CD4-positive, alpha-beta T cell (primary cell): ENCODE measurements around the gene SLC49A4. TPM values are rescaled to one million over a fixed set of nuclear protein-coding genes. Genes with fewer than 3 reads are reported as not detected.

ENCODE experiments used
- ATAC-seq: fragments of 200-7000 bp; cut with Tn5 transposase; one replicate; pipeline ENCODE4 v1.10.0; 2022; ENCODE audit warnings: mild to moderate bottlenecking; ENCODE audit not compliant: poor library complexity
- CTCF ChIA-PET: fragments of 350-600 bp; sonication (Branson Sonifier 250); formaldehyde crosslinking; loops from one replicate; lab custom pipeline; 2021; ENCODE audit warnings: antibody characterized with exemption, inconsistent platforms; lab: Charles Lee
- POLR2A ChIA-PET: fragments of 350-600 bp; sonication (Branson Sonifier 250); formaldehyde crosslinking; loops from one replicate; lab custom pipeline; 2021; ENCODE audit warnings: antibody characterized with exemption, inconsistent platforms; lab: Charles Lee
- DNase-seq, 14 experiments: peaks; one replicate each; pipeline ENCODE4 v3.0.0-alpha.2; 2013 to 2020; ENCODE audit warnings: mixed read lengths in 2 of 14
- H3K27ac ChIP-seq, 2 donors: one replicate each; pipeline versions ENCODE4 v1.5.1 to v1.7.0; 2013; ENCODE audit warnings: low read length in 2 of 2, low read depth in 1 of 2, mild to moderate bottlenecking in 1 of 2
- H3K27me3 ChIP-seq, 2 experiments: 1 replicate in 1 of 2; 2 replicates in 1 of 2; pipeline versions ENCODE4 v1.6.1 to v1.7.0; 2013; ENCODE audit warnings: low read length in 2 of 2, control low read depth in 1 of 2, mild to moderate bottlenecking in 1 of 2, moderate library complexity in 1 of 2; ENCODE audit not compliant: insufficient read depth in 2 of 2, control insufficient read depth in 1 of 2
- H3K36me3 ChIP-seq: one replicate; pipeline ENCODE4 v1.6.1; 2013; ENCODE audit warnings: low read length, control low read depth; ENCODE audit not compliant: insufficient read depth
- H3K4me1 ChIP-seq: one replicate; pipeline ENCODE4 v1.6.1; 2013; ENCODE audit warnings: low read length, control low read depth; ENCODE audit not compliant: insufficient read depth
- H3K4me3 ChIP-seq: one replicate; pipeline ENCODE4 v1.5.1; 2013; ENCODE audit warnings: mild to moderate bottlenecking, low read length, moderate library complexity
- H3K9me3 ChIP-seq, 2 experiments: 1 replicate in 1 of 2; 2 replicates in 1 of 2; pipeline versions ENCODE4 v1.6.1 to v1.7.0; 2013; ENCODE audit warnings: low read length in 2 of 2, mild to moderate bottlenecking in 2 of 2, control low read depth in 1 of 2, moderate library complexity in 1 of 2; ENCODE audit not compliant: control insufficient read depth in 1 of 2, insufficient read depth in 1 of 2
- H3K27ac Mint-ChIP-seq: one replicate; pipeline ENCODE4 v1.8.0; 2020; ENCODE audit warnings: mixed read lengths
- H3K27me3 Mint-ChIP-seq: one replicate; pipeline ENCODE4 v1.8.0; 2021; ENCODE audit warnings: mixed read lengths
- H3K36me3 Mint-ChIP-seq: one replicate; pipeline ENCODE4 v1.8.0; 2021; ENCODE audit warnings: low read depth, mixed read lengths
- H3K4me1 Mint-ChIP-seq: one replicate; pipeline ENCODE4 v1.8.0; 2021; ENCODE audit warnings: low read depth, mixed read lengths
- H3K4me3 Mint-ChIP-seq: one replicate; pipeline ENCODE4 v1.8.0; 2020; ENCODE audit warnings: mild to moderate bottlenecking, mixed read lengths
- H3K9me3 Mint-ChIP-seq: one replicate; pipeline ENCODE4 v1.8.0; 2020; ENCODE audit warnings: mixed read lengths
- CTCF ChIP-seq: fragments of 200-600 bp; IDR thresholded peaks from one replicate; pipeline ENCODE4 v1.8.0; 2022; ENCODE audit warnings: antibody characterized with exemption, mild to moderate bottlenecking
- intact Hi-C, 2 experiments: fragments of 100-400 bp; cut with DNase I in 1 of 2; cut with micrococcal nuclease in 1 of 2; formaldehyde crosslinking; loops; one replicate each; pipeline versions ENCODE4 v1.15.1 to v1.9.0; 2023 to 2025; cut with DNase I, micrococcal nuclease
- total RNA-seq, 174 experiments: library from RNA in 2 of 174; stranded (reverse) in 2 of 174; gene quantifications; one replicate each; pipeline ENCODE4 v1.2.3 and lab custom pipeline; 2021 to 2026

SLC49A4 gene
- total RNA-seq, 2 experiments from 2014 or later = 4.7 to 5.1 TPM

DNA sequence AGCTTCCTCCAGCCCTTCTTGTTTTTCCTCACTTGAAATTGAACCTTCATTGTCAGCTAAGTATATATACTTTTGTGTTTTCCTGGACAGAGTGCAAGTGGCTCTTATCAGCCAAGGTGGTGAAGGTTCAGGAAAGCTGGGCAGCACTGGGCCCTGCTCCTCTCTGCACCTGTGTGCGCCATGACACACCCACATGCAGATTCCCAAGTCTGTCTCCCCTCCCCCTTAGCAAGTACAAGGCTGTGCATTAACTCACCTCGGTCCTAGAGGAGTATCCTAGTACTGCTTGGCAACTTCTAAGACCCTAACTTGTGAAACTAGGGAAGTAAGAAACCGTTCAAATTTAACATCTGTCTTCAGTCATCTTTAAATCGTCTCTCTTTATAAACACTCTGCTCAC, 85.8 kb downstream of the SLC49A4 start:
- Histone ChIP-seq H3K36me3 (peaks cover 2% of the 10 kb centered on the region), H3K9me3 (no peaks in the 10 kb centered on the region), H3K4me1 (peaks cover 2% of the 10 kb centered on the region), H3K4me3 (no peak overlapping the region), H3K27me3 (no peaks in the 10 kb centered on the region), H3K27ac (no peak overlapping the region)
- POLR2A ChIA-PET = no interaction called here
- ATAC-seq (no peak), DNase-seq (no peak)
- no peak overlapping the region for H3K4me3 Mint-ChIP-seq
- intact Hi-C loops = no loop called here
- CTCF ChIA-PET = no interaction called here
- H3K4me1 Mint-ChIP-seq = peaks cover 10% of the 10 kb centered on the region
- no peaks in the 10 kb centered on the region for H3K27me3 Mint-ChIP-seq
- no peaks in the 10 kb centered on the region for H3K9me3 Mint-ChIP-seq
- TF ChIP-seq CTCF = no peak
- H3K27ac Mint-ChIP-seq = no peak overlapping the region
- peaks cover 36% of the 10 kb centered on the region for H3K36me3 Mint-ChIP-seq

DNA sequence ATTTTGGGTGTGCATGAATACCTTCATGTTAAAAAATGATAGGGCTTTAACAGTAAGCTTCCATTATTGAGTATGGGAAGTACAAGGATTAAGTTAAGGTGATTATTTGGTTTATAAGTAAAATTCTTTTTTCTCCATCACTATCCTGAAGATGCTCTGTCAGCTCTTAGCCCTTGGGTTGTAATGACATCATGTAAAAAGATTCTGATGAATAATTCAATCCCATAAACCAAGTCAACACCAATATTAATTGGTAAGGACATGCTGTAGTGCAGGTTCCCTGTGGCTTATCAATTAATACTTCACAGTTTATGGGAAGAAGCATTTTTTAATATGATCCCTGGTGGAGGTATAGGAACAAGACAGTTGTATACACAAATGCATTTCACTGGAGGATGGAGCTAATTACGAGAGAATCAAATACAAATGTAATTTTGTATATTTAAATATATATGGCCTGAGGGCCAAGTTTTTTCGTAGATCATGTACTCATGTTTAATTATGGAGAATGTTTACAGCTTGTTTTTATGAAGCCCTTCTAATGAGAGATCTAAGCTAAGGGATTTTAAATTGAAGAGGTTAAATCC, 87.6 kb downstream of the SLC49A4 start:
- no peak overlapping the region for H3K4me3 Mint-ChIP-seq
- H3K27me3 Mint-ChIP-seq = no peaks in the 10 kb centered on the region

GRCh38 chr3:122886251-122886650, 91.4 kb downstream of the SLC49A4 start:
- no peaks in the 10 kb centered on the region for H3K9me3 ChIP-seq
- H3K4me3 ChIP-seq = no peak overlapping the region
- POLR2A ChIA-PET = no interaction called here
- CTCF ChIA-PET = no interaction called here
- H3K4me3 Mint-ChIP-seq = no peak overlapping the region
- intact Hi-C loops = no loop called here
- H3K27me3 Mint-ChIP-seq = no peaks in the 10 kb centered on the region
- H3K27me3 ChIP-seq = no peaks in the 10 kb centered on the region
- peaks cover 4% of the 10 kb centered on the region for H3K4me1 Mint-ChIP-seq
- TF ChIP-seq CTCF = no peak
- H3K36me3 ChIP-seq = no peaks in the 10 kb centered on the region
- H3K27ac ChIP-seq = no peak overlapping the region
- H3K4me1 ChIP-seq = no peaks in the 10 kb centered on the region
- no peaks in the 10 kb centered on the region for H3K9me3 Mint-ChIP-seq
- DNase-seq (no peak), ATAC-seq (no peak)
- peaks cover 3% of the 10 kb centered on the region for H3K36me3 Mint-ChIP-seq
- H3K27ac Mint-ChIP-seq = no peak overlapping the region

More for the DNA sequence above, 87.6 kb downstream of the SLC49A4 start:
- ChIA-PET POLR2A (interaction anchor here (0.6 kb wide), 1 partner anchor 85 kb away, joined by 3 read pairs; no protein-coding TSS in a partner anchor), CTCF (no interaction called here)
- no peak for TF ChIP-seq CTCF
- Histone ChIP-seq H3K27ac (no peak overlapping the region), H3K4me3 (no peak overlapping the region), H3K4me1 (no peaks in the 10 kb centered on the region), H3K27me3 (no peaks in the 10 kb centered on the region), H3K9me3 (no peaks in the 10 kb centered on the region), H3K36me3 (peaks cover 2% of the 10 kb centered on the region)
- Mint-ChIP-seq H3K4me1 (no peaks in the 10 kb centered on the region), H3K27ac (no peak overlapping the region), H3K9me3 (no peaks in the 10 kb centered on the region), H3K36me3 (peaks cover 27% of the 10 kb centered on the region)
- no peak for ATAC-seq
- DNase-seq = no peak
- intact Hi-C loops = no loop called here
